Esophagus muscularis mucosa (tissue), 4 donors: ENCODE data around the gene UGT2A1.

ENCODE experiments used
- CTCF ChIP-seq, 3 experiments: fragments of 200-600 bp in 2 of 3; fragments of 450-650 bp in 1 of 3; sonication (generic) in 2 of 3; IDR thresholded peaks; one replicate each; pipeline ENCODE4 v1.5.1; 2017 to 2019; ENCODE audit warnings: antibody characterized with exemption in 3 of 3, mild to moderate bottlenecking in 2 of 3, moderate library complexity in 1 of 3
- EP300 ChIP-seq: sonication (generic); formaldehyde crosslinking; IDR thresholded peaks from one replicate; pipeline ENCODE4 v1.6.1; 2017; ENCODE audit warnings: antibody characterized with exemption
- POLR2A ChIP-seq: fragments of 450-650 bp; IDR thresholded peaks from one replicate; pipeline ENCODE4 v1.6.1; 2017; ENCODE audit warnings: antibody characterized with exemption, moderate library complexity, mild to moderate bottlenecking, low read depth
- POLR2AphosphoS5 ChIP-seq, 2 donors: sonication (generic); formaldehyde crosslinking; IDR thresholded peaks; one replicate each; pipeline ENCODE4 v1.6.1; 2017; ENCODE audit warnings: antibody characterized with exemption in 2 of 2

- no peak for TF ChIP-seq CTCF (IDR thresholded peaks at IDR 0.05)
- TF ChIP-seq POLR2A, result no peak
- no peak for TF ChIP-seq EP300
- TF ChIP-seq POLR2AphosphoS5 (IDR thresholded peaks at IDR 0.05), result no peak
Observed at GRCh38 chr4:69589884-69590283, 63.2 kb downstream of the UGT2A1 start.
